HG02763 (cell line): ENCODE results near the gene NRP1.

Experiments used
- ATAC-seq: cut with Tn5 transposase; IDR thresholded peaks from one replicate; pipeline ENCODE4 v1.9.1; 2021; ENCODE audit warnings: mild to moderate bottlenecking, moderate library complexity; ENCODE audit not compliant: unreplicated experiment

The NRP1 gene

GRCh38 chr10:33293531-33294170 lies 40.8 kb downstream of the NRP1 start:
- ATAC-seq, result no peak

- no peak for ATAC-seq
Observed at GRCh38 chr10:33293076-33293475, 41.4 kb downstream of the NRP1 start.

- ATAC-seq, result no peak
Observed at GRCh38 chr10:33291053-33291592, 43.3 kb downstream of the NRP1 start.

- ATAC-seq, result no peak
Observed at GRCh38 chr10:33290321-33291052, 44.0 kb downstream of the NRP1 start.

GRCh38 chr10:33289776-33290175 lies 44.7 kb downstream of the NRP1 start:
- ATAC-seq, result no peak

GRCh38 chr10:33288127-33288526 lies 46.3 kb downstream of the NRP1 start:
- no peak for ATAC-seq

GRCh38 chr10:33287112-33287511 lies 47.4 kb downstream of the NRP1 start:
- no peak for ATAC-seq

GRCh38 chr10:33286157-33286934 lies 48.1 kb downstream of the NRP1 start:
- ATAC-seq, result no peak

- ATAC-seq, result no peak
Observed at GRCh38 chr10:33284945-33285344, 49.5 kb downstream of the NRP1 start.

GRCh38 chr10:33279811-33280602 lies 54.5 kb downstream of the NRP1 start:
- no peak for ATAC-seq

GRCh38 chr10:33279276-33279675 lies 55.2 kb downstream of the NRP1 start:
- ATAC-seq, result no peak

GRCh38 chr10:33278198-33278597 lies 56.3 kb downstream of the NRP1 start:
- ATAC-seq, result no peak

GRCh38 chr10:33277135-33277536 lies 57.3 kb downstream of the NRP1 start:
- no peak for ATAC-seq

- ATAC-seq, result no peak
Observed at GRCh38 chr10:33276282-33276923, 58.1 kb downstream of the NRP1 start.

GRCh38 chr10:33274096-33274785 lies 60.2 kb downstream of the NRP1 start:
- no peak for ATAC-seq

GRCh38 chr10:33273295-33274002 lies 61.0 kb downstream of the NRP1 start:
- no peak for ATAC-seq

- ATAC-seq, result no peak
Observed at GRCh38 chr10:33272635-33273034, 61.8 kb downstream of the NRP1 start.

GRCh38 chr10:33271969-33272583 lies 62.4 kb downstream of the NRP1 start:
- no peak for ATAC-seq

GRCh38 chr10:33270971-33271370 lies 63.5 kb downstream of the NRP1 start:
- ATAC-seq, result no peak
